Activated CD4-positive, alpha-beta T cell treated with anti-CD3 and anti-CD28 coated beads, Interleukin-2, amount 50 U/mL, for 1 hour (primary cell): ENCODE results near the gene PECR.
"Not testable (repeated sequence)": the region's sequence is repeated elsewhere in the genome, so short reads cannot be mapped to it uniquely, and the experiment has no call there.

Experiments
- DNase-seq: peaks from one replicate; pipeline ENCODE4 v3.0.0-alpha.2; 2020

PECR gene

DNA sequence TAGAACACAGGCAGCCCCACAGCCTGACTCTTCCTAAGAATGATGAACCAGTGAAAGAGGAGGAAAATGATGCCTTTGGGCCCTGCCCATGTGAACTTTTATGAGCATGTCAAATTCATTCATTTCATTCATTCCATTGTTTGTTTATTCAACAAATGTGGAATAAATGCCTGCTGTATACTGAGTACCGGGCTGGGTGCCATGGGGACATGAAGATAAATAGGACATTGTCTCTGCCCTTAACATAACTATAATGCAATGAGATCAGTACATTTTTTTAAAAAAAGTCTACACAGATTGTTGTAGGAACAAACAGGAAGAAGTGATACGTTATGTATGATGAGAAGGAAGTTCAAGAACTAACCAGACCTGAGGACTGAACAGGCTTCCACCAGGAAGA is 83.0 kb downstream of the PECR start:
- DNase-seq = no peak

DNA sequence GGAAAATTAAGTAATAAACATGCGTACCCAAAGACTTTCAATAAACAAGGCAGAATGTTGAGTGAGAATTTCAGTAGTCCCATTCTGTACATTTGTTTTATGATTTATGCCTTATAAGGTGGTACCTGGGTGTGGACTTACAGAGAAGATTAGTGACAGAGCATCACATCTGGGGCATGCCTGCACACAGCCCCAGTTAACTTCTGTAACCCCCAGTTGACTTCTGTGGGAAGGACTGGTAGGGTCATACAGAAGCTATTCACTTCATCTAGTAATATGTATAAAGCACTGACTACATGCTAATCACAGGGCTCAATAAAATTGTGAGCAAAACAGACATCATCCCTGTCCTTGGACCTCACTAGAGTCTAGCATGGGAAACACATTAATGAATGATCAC is 84.4 kb downstream of the PECR start:
- no peak for DNase-seq

GRCh38 chr2:215994911-215995310 is 86.7 kb downstream of the PECR start:
- no peak for DNase-seq

- not testable (repeated sequence) for DNase-seq
These were observed 92.9 kb downstream of the PECR start for GRCh38 chr2:215988556-215989207.
